ENCODE measurements around the gene ANTXRL.

GRCh38 chr10:46304062-46304461 is 17.3 kb downstream of the ANTXRL start:
- TF ChIP-seq EP300 (IDR thresholded peaks at IDR 0.05; ENCODE audit: low read depth) (no peak), CTCF (IDR thresholded peaks at IDR 0.05) (no peak), POLR2AphosphoS5 (IDR thresholded peaks at IDR 0.05) (no peak), POLR2A (IDR thresholded peaks at IDR 0.05) (no peak)

Measured in transverse colon (tissue), 4 donors.